GM15510 (cell line): ENCODE results near the gene CAMK1D.

Experiments
- POLR2A ChIP-seq: IDR thresholded peaks from 3 replicates; pipeline ENCODE4 v1.6.1; 2011; ENCODE audit warnings: borderline replicate concordance; ENCODE audit not compliant: insufficient read length; ENCODE audit errors: extremely low read depth

The CAMK1D gene

GRCh38 chr10:12348870-12349628, at the start of gene CAMK1D:
TSS of gene CAMK1D (plus strand) at chr10:12349547.
- peak; percentile 50 for TF ChIP-seq POLR2A

- no peak for TF ChIP-seq POLR2A
Observed at GRCh38 chr10:12308057-12308456, 41.3 kb upstream of the CAMK1D start.

GRCh38 chr10:12308736-12309375, 40.5 kb upstream of the CAMK1D start:
- no peak for TF ChIP-seq POLR2A

- no peak for TF ChIP-seq POLR2A
Observed at GRCh38 chr10:12314836-12315235, 34.5 kb upstream of the CAMK1D start.

GRCh38 chr10:12319076-12319475, 30.3 kb upstream of the CAMK1D start:
- TF ChIP-seq POLR2A: no peak

GRCh38 chr10:12320892-12321291, 28.5 kb upstream of the CAMK1D start:
- TF ChIP-seq POLR2A: no peak

- no peak for TF ChIP-seq POLR2A
Observed at GRCh38 chr10:12321641-12322040, 27.7 kb upstream of the CAMK1D start.

GRCh38 chr10:12322583-12323131, 26.7 kb upstream of the CAMK1D start:
- no peak for TF ChIP-seq POLR2A

- no peak for TF ChIP-seq POLR2A
Observed at GRCh38 chr10:12324530-12324929, 24.8 kb upstream of the CAMK1D start.

- TF ChIP-seq POLR2A: no peak
Observed at GRCh38 chr10:12327074-12327473, 22.3 kb upstream of the CAMK1D start.

- no peak for TF ChIP-seq POLR2A
Observed at GRCh38 chr10:12327476-12327875, 21.9 kb upstream of the CAMK1D start.

- no peak for TF ChIP-seq POLR2A
Observed at GRCh38 chr10:12332572-12333379, 16.6 kb upstream of the CAMK1D start.

- no peak for TF ChIP-seq POLR2A
Observed at GRCh38 chr10:12333380-12334185, 15.8 kb upstream of the CAMK1D start.

- no peak for TF ChIP-seq POLR2A
Observed at GRCh38 chr10:12334186-12334530, 15.2 kb upstream of the CAMK1D start.
